HEK293 (cell line): ENCODE results near the gene SYT14.

ENCODE experiments used
- CTCF ChIA-PET: fragments of 350-600 bp; formaldehyde crosslinking; extraction: SDS; loops from one replicate; lab custom pipeline; 2021; ENCODE audit warnings: antibody characterized with exemption; lab: Yijun Ruan, JAX
- POLR2A ChIA-PET: fragments of 300-600 bp; formaldehyde crosslinking; extraction: SDS; loops from one replicate; lab custom pipeline; 2020; ENCODE audit warnings: antibody characterized with exemption, inconsistent platforms; lab: Yijun Ruan, JAX
- H3K27ac ChIP-seq: fragments of 200-500 bp; sonication (Bioruptor generic); 2 replicates; pipeline ENCODE4 v1.5.1; 2014; ENCODE audit warnings: low read depth, low read length, control low read depth, inconsistent platforms; ENCODE audit errors: extremely low read depth
- H3K36me3 ChIP-seq, 2 experiments: fragments of 200-500 bp in 1 of 2; sonication (Bioruptor generic) in 1 of 2; 1 replicate in 1 of 2; 2 replicates in 1 of 2; pipeline ENCODE4 v1.5.1; 2014 to 2017; ENCODE audit warnings: inconsistent platforms in 2 of 2, low read length in 2 of 2; ENCODE audit not compliant: control insufficient read depth in 2 of 2, insufficient read depth in 1 of 2
- H3K4me1 ChIP-seq: fragments of 200-500 bp; sonication (Bioruptor generic); 2 replicates; pipeline ENCODE4 v1.5.1; 2014; ENCODE audit warnings: mild to moderate bottlenecking, low read length, inconsistent platforms; ENCODE audit not compliant: control insufficient read depth, insufficient read depth
- H3K4me3 ChIP-seq: 2 replicates; pipeline ENCODE4 v1.5.1; 2011; ENCODE audit warnings: low read depth, mild to moderate bottlenecking, control low read depth, low read length, moderate library complexity
- H3K9me3 ChIP-seq: fragments of 200-500 bp; sonication (Bioruptor generic); 2 replicates; pipeline ENCODE4 v1.5.1; 2014; ENCODE audit warnings: low read depth, low read length, inconsistent platforms; ENCODE audit not compliant: control insufficient read depth, insufficient read depth
- MYNN ChIP-seq: fragments of 450-650 bp; formaldehyde crosslinking; IDR thresholded peaks from 2 replicates; pipeline ENCODE4 v1.5.1; 2016; ENCODE audit warnings: missing biosample characterization, missing genetic modification characterization, borderline replicate concordance
- MZF1 ChIP-seq: fragments of 450-650 bp; formaldehyde crosslinking; IDR thresholded peaks from 2 replicates; pipeline ENCODE4 v1.5.1; 2017; ENCODE audit warnings: missing biosample characterization, missing genetic modification characterization, borderline replicate concordance
- SP7 ChIP-seq: fragments of 450-650 bp; formaldehyde crosslinking; IDR thresholded peaks from 2 replicates; pipeline ENCODE4 v1.5.1; 2016; ENCODE audit warnings: missing biosample characterization, missing genetic modification characterization
- TCF7L2 ChIP-seq: IDR thresholded peaks from 2 replicates; pipeline ENCODE4 v1.6.1; 2011; ENCODE audit warnings: low read depth, mild to moderate bottlenecking, inconsistent platforms, low read length, moderate library complexity, borderline replicate concordance
- ZBTB17 ChIP-seq: fragments of 450-650 bp; formaldehyde crosslinking; IDR thresholded peaks from 2 replicates; pipeline ENCODE4 v1.5.1; 2016; ENCODE audit warnings: missing biosample characterization, missing genetic modification characterization
- ZFHX2 ChIP-seq: fragments of 450-650 bp; formaldehyde crosslinking; conservative IDR thresholded peaks from 2 replicates; pipeline ENCODE4 v1.5.1; 2016; ENCODE audit warnings: missing biosample characterization, missing genetic modification characterization
- ZNF169 ChIP-seq: fragments of 450-650 bp; formaldehyde crosslinking; IDR thresholded peaks from 2 replicates; pipeline ENCODE4 v1.5.1; 2016; ENCODE audit warnings: missing biosample characterization, missing genetic modification characterization
- ZNF214 ChIP-seq: fragments of 450-650 bp; formaldehyde crosslinking; IDR thresholded peaks from 2 replicates; pipeline ENCODE4 v1.5.1; 2017; ENCODE audit warnings: missing biosample characterization, mild to moderate bottlenecking, missing genetic modification characterization, borderline replicate concordance
- ZNF248 ChIP-seq: fragments of 450-650 bp; formaldehyde crosslinking; IDR thresholded peaks from 2 replicates; pipeline ENCODE4 v1.5.1; 2017; ENCODE audit warnings: missing biosample characterization, missing genetic modification characterization
- ZNF311 ChIP-seq: fragments of 450-650 bp; formaldehyde crosslinking; IDR thresholded peaks from 2 replicates; pipeline ENCODE4 v1.5.1; 2017; ENCODE audit warnings: missing biosample characterization, missing genetic modification characterization, borderline replicate concordance
- ZNF555 ChIP-seq: fragments of 450-650 bp; formaldehyde crosslinking; conservative IDR thresholded peaks from 2 replicates; pipeline ENCODE4 v1.5.1; 2017; ENCODE audit warnings: missing biosample characterization, mild to moderate bottlenecking, missing genetic modification characterization, inconsistent platforms
- ZNF558 ChIP-seq: fragments of 450-650 bp; formaldehyde crosslinking; IDR thresholded peaks from 2 replicates; pipeline ENCODE4 v1.5.1; 2016; ENCODE audit warnings: missing biosample characterization, missing genetic modification characterization
- ZNF571 ChIP-seq: fragments of 450-650 bp; formaldehyde crosslinking; IDR thresholded peaks from 2 replicates; pipeline ENCODE4 v1.5.0; 2017; ENCODE audit warnings: missing biosample characterization, missing genetic modification characterization
- ZNF747 ChIP-seq: fragments of 450-650 bp; formaldehyde crosslinking; IDR thresholded peaks from 2 replicates; pipeline ENCODE4 v1.5.1; 2016; ENCODE audit warnings: missing biosample characterization, missing genetic modification characterization
- ZXDB ChIP-seq: fragments of 450-650 bp; formaldehyde crosslinking; IDR thresholded peaks from 2 replicates; pipeline ENCODE4 v1.5.1; 2016; ENCODE audit warnings: missing biosample characterization, missing genetic modification characterization
- TF ChIP-seq, protein P1 (sequence below): fragments of 450-650 bp; formaldehyde crosslinking; IDR thresholded peaks from 2 replicates; pipeline ENCODE4 v1.5.1; 2016; ENCODE audit warnings: missing biosample characterization, missing genetic modification characterization
- TF ChIP-seq, protein P2 (sequence below): fragments of 450-650 bp; formaldehyde crosslinking; IDR thresholded peaks from 2 replicates; pipeline ENCODE4 v1.5.1; 2017; ENCODE audit warnings: missing biosample characterization, missing genetic modification characterization
- TF ChIP-seq, protein P3 (sequence below): fragments of 450-650 bp; IDR thresholded peaks from 2 replicates; pipeline ENCODE4 v1.5.1; 2018; ENCODE audit warnings: missing biosample characterization, missing genetic modification characterization
- TF ChIP-seq, protein P4 (sequence below): fragments of 450-650 bp; formaldehyde crosslinking; optimal IDR thresholded peaks from 2 replicates; pipeline ENCODE3; 2016; ENCODE audit warnings: missing biosample characterization, mild to moderate bottlenecking, missing genetic modification characterization

Gene SYT14

DNA sequence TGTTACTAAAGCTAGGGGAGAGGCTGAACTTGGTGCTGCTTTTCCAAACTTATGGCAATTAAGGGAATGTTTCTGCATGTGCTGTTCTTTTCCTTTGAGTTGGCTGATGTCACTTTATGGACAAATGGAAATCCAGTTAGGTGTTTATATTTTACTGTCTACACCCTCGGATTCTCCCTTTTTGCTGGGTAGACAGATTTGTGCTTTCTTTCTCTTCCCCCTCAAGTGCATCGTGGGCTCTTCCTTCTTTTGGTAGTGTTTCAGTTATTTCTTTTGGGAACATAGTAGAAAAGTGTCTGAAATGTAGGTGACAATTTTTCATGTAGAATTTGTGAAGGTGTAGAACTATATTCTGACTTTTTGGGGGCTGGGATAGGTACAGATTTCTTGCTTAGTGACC, 22.9 kb downstream of the SYT14 start:
- ChIA-PET CTCF (interaction anchor here (1.5 kb wide), 1 partner anchor 101 kb away, joined by 5 read pairs; no protein-coding TSS in a partner anchor), POLR2A (no interaction called here)
- H3K4me1 ChIP-seq: 0 out of 2 replicates have a peak, but pooled peaks cover 2% of the 10 kb centered on the region
- H3K9me3 ChIP-seq: no peaks in the 10 kb centered on the region
- H3K27ac ChIP-seq: no peak overlapping the region
- no peaks in the 10 kb centered on the region for H3K36me3 ChIP-seq
- TF ChIP-seq ZFHX2 (tag by site-specific recombination) (no peak), MZF1 (tag by site-specific recombination) (peak; percentile 58; the same call in 1 of the 2 replicates), ZNF248 (tag by site-specific recombination) (no peak)
- TF ChIP-seq, protein P1, sequence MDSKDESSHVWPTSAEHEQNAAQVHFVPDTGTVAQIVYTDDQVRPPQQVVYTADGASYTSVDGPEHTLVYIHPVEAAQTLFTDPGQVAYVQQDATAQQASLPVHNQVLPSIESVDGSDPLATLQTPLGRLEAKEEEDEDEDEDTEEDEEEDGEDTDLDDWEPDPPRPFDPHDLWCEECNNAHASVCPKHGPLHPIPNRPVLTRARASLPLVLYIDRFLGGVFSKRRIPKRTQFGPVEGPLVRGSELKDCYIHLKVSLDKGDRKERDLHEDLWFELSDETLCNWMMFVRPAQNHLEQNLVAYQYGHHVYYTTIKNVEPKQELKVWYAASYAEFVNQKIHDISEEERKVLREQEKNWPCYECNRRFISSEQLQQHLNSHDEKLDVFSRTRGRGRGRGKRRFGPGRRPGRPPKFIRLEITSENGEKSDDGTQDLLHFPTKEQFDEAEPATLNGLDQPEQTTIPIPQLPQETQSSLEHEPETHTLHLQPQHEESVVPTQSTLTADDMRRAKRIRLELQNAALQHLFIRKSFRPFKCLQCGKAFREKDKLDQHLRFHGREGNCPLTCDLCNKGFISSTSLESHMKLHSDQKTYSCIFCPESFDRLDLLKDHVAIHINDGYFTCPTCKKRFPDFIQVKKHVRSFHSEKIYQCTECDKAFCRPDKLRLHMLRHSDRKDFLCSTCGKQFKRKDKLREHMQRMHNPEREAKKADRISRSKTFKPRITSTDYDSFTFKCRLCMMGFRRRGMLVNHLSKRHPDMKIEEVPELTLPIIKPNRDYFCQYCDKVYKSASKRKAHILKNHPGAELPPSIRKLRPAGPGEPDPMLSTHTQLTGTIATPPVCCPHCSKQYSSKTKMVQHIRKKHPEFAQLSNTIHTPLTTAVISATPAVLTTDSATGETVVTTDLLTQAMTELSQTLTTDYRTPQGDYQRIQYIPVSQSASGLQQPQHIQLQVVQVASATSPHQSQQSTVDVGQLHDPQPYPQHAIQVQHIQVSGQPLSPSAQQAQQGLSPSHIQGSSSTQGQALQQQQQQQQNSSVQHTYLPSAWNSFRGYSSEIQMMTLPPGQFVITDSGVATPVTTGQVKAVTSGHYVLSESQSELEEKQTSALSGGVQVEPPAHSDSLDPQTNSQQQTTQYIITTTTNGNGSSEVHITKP (tag by site-specific recombination): 0 out of 2 replicates have a peak, but pooled peaks have one; percentile 28
- no peak overlapping the region for H3K4me3 ChIP-seq

DNA sequence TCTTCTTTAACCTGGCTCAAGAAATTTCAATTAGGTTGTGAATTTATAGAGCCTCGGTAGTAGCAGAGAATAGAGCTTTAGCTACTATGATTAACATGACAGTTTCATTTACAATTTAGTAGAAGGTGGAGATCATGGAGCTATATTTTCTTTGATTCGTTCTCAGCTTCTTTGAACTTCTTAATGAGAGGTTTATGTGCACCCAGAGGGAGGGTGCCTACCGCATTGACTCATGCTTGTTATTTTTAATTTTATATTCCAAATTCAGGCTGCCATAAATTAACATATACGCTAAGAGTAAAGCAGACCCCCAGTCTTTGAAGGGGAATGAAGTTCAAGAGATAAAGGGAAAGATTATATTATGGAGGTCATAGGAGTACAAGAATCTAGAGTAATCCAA, 24.4 kb downstream of the SYT14 start:
- H3K9me3 ChIP-seq: no peaks in the 10 kb centered on the region
- POLR2A ChIA-PET: no interaction called here
- H3K4me3 ChIP-seq: no peak overlapping the region
- H3K36me3 ChIP-seq: no peaks in the 10 kb centered on the region
- no peak for TF ChIP-seq ZNF558 (tag by site-specific recombination)
- TF ChIP-seq, protein P2, sequence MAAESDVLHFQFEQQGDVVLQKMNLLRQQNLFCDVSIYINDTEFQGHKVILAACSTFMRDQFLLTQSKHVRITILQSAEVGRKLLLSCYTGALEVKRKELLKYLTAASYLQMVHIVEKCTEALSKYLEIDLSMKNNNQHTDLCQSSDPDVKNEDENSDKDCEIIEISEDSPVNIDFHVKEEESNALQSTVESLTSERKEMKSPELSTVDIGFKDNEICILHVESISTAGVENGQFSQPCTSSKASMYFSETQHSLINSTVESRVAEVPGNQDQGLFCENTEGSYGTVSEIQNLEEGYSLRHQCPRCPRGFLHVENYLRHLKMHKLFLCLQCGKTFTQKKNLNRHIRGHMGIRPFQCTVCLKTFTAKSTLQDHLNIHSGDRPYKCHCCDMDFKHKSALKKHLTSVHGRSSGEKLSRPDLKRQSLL (tag by site-specific recombination): 0 out of 2 replicates have a peak, but pooled peaks have one; percentile 22
- TF ChIP-seq, protein P3, sequence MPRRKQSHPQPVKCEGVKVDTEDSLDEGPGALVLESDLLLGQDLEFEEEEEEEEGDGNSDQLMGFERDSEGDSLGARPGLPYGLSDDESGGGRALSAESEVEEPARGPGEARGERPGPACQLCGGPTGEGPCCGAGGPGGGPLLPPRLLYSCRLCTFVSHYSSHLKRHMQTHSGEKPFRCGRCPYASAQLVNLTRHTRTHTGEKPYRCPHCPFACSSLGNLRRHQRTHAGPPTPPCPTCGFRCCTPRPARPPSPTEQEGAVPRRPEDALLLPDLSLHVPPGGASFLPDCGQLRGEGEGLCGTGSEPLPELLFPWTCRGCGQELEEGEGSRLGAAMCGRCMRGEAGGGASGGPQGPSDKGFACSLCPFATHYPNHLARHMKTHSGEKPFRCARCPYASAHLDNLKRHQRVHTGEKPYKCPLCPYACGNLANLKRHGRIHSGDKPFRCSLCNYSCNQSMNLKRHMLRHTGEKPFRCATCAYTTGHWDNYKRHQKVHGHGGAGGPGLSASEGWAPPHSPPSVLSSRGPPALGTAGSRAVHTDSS: peak; percentile 41; the same call in 1 of the 2 replicates
- TF ChIP-seq ZNF747 (tag by site-specific recombination): no peak
- TF ChIP-seq ZNF555 (tag by site-specific recombination): no peak
- TF ChIP-seq, protein P4, sequence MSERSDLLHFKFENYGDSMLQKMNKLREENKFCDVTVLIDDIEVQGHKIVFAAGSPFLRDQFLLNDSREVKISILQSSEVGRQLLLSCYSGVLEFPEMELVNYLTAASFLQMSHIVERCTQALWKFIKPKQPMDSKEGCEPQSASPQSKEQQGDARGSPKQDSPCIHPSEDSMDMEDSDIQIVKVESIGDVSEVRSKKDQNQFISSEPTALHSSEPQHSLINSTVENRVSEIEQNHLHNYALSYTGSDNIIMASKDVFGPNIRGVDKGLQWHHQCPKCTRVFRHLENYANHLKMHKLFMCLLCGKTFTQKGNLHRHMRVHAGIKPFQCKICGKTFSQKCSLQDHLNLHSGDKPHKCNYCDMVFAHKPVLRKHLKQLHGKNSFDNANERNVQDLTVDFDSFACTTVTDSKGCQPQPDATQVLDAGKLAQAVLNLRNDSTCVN (tag by site-specific recombination): no peak
- no peak for TF ChIP-seq ZNF169
- TF ChIP-seq ZNF214 (tag by site-specific recombination): no peak
- no peak for TF ChIP-seq TCF7L2
- TF ChIP-seq ZNF311: no peak
- TF ChIP-seq ZXDB (tag by site-specific recombination): no peak
- TF ChIP-seq ZNF571 (tag by site-specific recombination): no peak
- TF ChIP-seq SP7: peak; percentile 56
- TF ChIP-seq ZBTB17 (tag by site-specific recombination): no peak
- TF ChIP-seq MYNN: no peak
- CTCF ChIA-PET: no interaction called here
- H3K4me1 ChIP-seq: 0 out of 2 replicates have a peak, but pooled peaks cover 2% of the 10 kb centered on the region
- H3K27ac ChIP-seq: no peak overlapping the region
